NCI-H446 treated with DMSO at 0.1 percent for 48 hours (cell line): ENCODE data around the gene SBF2.
"Not testable (repeated sequence)": the region's sequence is repeated elsewhere in the genome, so short reads cannot be mapped to it uniquely, and the experiment has no call there.

Experiments
- DNase-seq: peaks from one replicate; lab custom pipeline; 2025; lab: John Stamatoyannopoulos, UW

SBF2 gene

DNA sequence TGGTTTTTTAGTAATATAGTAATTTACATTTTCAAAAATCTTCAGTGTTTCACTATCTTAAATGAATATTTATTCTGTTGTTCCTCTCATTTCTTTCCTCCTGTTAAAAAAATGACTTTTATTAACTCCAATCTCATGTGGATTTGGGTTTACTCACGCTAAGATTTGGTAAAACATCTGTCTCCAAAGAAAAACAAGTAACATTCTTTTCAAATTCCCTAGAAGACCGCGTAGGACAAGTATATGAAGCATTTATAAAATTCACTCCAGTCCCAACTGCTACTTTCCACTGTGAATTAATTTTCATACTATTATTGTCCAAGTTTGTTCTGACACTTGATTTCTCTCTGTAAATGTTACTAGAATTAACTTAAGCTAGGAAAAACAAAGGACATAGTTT lies 26.2 kb downstream of the SBF2 start:
- no peak for DNase-seq

DNA sequence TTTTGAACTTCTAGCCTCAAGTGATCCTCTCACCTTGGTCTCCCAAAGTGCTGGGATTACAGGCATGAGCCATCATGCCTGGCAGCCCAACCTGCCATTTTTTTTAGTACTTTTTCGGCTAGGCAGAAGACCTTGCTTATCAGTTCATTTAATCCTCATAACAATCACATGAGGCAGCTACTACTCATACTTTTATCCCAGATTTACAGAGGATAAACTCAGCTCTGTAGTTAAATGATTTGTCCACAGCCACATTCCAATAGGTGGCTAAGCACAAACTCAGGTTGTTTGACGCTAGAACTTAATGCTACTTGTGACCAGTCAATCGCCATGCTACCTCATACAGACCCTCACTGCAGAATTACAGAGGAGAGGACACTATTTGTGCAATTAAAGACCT lies 28.1 kb downstream of the SBF2 start:
- DNase-seq = no peak

DNA sequence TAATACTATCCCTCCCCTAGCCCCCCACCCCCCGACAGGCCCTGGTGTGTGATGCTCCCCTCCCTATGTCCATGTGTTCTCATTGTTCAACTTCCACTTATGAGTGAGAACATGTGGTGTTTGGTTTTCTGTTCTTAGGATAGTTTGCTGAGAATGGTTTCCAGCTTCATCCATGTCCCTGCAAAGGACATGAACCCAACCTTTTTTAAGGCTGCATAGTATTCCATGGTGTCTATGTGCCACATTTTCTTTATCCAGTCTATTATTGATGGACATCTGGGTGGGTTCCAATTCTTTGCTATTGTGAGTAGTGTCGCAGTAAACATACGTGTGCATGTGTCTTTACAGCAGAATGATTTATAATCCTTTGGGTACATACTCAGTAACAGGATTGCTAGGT lies 29.3 kb downstream of the SBF2 start:
- not testable (repeated sequence) for DNase-seq

DNA sequence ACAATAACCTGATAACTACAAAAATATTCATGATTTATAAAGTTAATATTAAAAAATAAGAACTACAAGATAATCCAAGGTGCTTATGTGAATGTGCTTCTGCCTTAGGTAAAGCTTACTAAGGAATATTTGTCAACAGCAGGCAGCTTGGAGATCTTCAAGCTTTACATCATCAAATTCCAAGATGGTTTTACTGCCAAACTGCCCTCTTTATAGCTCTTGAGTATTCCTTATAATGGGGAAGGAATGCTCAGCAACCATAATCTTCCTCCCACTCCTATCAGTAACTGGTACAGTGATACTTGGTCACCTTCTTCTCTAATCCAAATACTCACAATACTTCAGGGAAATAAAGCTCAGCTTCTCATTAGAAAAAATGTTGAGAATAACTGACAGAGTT lies 30.1 kb downstream of the SBF2 start:
- DNase-seq = no peak

GRCh38 chr11:10261821-10262220 lies 32.2 kb downstream of the SBF2 start:
- no peak for DNase-seq

GRCh38 chr11:10257478-10257877 lies 36.5 kb downstream of the SBF2 start:
- DNase-seq = no peak

DNA sequence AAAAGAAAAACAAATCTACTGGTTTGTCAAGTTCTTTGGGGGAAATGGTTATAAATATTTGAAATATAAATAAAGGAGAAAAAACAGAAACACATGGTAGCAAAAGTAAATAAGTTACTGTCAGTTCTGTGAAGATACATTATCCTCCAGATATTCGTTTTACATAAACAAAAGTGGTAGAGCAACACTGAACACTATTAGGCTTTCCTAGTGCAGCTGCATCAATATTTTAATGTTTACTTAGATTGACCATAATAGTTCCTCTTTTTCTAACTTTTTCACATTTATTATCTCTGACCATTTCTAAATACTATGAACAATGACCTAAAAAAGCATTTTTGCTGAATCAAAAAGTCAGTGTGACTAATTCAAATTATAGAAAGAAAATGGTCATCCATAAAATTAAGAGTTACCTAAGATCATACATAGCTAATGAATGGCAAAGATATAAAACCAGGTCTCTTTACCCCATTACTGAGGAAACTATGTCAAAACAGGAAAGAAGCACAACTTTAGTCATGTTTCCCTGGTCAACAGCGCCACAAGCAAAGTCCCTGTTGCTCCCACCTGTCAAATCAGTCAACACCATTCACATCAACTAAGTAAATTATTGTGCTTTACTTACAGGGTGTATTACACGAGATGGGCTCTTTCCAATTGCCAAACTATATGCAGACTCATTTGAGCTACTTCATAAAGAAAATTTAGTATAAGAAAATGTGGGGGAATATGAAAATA lies 38.5 kb downstream of the SBF2 start:
- no peak for DNase-seq

DNA sequence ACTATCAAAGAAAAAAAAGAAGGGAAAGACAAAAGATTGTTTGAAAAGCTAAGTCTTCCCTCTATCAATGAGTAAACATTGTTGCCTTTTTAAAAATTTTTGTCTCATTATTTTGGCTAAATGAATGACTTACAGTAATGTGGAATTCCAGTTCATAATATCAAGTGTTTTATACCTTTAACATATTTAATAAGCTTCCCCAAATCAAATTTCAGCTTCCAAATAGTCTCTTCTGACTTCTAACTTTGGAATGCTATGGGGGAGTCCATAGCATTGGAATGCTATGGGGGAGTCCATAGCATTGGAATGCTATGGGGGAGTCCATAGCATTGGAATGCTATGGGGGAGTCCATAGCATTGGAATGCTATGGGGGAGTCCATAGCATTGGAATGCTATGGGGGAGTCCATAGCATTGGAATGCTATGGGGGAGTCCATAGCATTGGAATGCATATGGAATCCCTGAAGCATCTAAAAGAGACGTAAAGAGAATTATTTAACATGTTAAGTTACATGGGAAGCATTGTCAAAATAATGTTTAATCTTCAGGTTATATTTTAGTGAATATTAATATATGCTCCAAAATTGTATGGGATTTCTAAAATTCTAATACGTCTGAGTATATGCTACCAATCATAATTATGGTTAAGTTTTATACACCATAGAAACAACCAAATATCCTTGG lies 44.4 kb downstream of the SBF2 start:
- not testable (repeated sequence) for DNase-seq

DNA sequence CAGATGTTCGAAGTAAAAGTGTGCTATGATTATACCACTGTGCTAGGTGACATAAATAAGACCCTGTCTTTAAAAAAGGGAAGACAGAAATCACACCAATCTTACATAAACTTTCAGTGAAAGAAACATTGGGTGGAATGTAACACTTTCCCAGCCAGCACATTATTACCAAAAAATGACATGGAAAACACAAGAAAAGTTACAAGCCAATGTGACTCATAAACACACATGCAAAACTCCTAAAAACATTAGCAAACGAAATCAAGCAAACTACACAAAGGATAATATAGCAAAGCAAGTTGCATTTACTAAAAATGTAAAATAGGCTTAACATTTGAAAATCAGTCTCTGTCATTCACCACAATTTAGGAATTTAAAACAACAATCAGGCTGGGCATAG lies 47.0 kb downstream of the SBF2 start:
- DNase-seq = no peak

DNA sequence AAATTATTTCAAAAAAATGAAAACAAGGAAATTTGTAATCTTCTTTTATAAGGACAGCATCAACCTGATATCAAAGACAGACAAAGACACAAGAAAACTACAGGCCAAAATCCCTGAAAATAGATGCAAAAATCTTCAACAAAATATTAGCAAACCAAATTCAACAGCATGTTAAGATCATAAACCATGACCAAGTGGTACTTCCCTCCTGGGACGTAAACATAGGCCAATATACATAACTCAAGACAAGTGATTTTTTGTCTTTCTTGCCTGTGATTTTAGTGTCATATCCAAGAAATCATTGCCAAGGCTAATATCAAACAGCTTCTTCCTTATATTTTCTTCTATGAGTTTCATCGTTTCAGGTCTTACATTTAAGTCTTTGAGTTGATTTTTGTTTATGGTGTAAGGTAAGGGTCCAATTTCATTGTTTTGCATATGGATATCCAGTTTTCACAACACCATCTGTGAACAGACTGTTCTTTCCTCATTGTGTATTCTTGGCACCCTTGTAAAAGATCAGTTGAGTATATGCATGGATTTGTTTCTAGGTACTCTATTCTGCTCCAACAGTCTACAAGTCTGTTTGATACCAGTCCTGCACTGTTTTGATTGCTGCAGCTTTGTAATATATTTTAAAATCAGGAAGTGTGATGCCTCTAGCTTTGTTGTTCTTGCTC lies 50.0 kb downstream of the SBF2 start:
- no peak for DNase-seq

DNA sequence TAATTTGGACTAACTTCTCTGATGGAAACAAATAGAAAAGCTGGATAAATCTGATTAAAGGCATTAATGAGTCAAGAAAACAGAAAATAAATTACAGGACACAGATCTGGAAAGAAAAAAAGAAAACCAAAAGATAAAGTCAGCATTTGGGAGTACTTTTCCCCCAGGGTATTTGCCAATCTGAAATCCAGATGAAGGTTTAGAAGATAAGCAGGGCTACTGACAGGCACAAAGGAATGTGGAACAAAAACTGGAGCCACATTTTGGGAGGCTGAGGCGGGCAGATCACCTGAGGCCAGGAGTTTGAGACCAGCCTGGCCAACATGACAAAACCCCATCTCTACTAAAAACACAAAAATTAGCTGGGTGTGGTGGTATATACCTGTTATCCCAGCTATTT lies 57.2 kb downstream of the SBF2 start:
- no peak for DNase-seq

DNA sequence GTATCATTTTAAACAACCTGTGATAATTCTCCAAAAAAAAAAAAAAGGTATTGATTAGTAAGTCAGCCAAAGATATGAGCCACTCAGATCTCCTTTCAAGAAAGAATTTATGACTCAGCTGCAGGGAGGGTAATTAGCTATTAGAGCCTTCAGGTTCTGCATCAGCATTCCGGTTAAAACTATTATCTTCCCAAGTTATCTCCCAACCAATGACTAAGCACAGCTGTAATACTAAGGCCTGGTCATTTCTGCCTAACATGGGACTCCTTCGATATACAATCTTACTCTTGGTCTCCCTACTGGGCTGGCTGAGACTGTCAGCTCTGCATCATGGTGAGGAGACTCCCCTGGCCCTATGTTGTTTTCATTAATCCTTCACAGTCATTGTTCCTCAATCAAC lies 60.4 kb downstream of the SBF2 start:
- DNase-seq = no peak

- DNase-seq = no peak
Observed at GRCh38 chr11:10232756-10233155, 61.3 kb downstream of the SBF2 start.

- DNase-seq = not testable (repeated sequence)
Observed at GRCh38 chr11:10231803-10232202, 62.2 kb downstream of the SBF2 start.

DNA sequence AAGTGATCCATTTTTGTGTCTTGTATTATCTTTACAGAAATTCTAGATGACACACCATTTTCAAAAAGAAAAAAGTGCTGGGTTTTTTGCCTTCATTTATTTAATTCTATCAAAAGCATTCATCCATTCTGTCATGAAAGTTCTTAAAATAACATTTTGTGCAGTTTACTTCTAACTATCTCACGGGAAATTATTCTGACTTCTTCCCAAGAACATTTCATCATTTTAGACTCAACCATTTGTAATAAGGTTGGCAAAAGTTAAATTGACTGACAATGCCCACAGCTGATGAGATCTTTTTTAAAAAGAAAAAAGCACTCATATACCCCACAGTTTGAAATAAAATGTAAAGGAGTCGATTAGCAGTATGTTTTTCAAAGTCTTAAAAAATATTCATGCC lies 68.5 kb downstream of the SBF2 start:
- DNase-seq = no peak

DNA sequence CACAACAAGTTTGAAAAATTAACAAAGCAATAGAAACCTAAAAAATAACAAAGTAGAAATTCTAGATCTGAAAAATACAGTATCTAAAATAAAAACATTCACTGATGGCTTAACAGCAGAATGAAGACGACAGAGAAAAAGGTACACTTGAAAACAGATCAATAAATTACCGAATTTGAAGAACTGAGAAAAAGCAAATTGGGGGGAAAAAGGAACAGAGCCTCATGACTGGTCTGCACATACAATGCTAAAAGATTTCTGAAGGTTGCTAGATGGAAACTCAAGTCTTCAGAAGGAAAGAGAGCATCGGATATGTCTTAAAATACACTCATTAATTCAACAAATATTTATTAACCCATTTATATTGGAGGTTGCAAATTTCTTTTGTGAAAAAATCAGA lies 71.6 kb downstream of the SBF2 start:
- DNase-seq = no peak

DNA sequence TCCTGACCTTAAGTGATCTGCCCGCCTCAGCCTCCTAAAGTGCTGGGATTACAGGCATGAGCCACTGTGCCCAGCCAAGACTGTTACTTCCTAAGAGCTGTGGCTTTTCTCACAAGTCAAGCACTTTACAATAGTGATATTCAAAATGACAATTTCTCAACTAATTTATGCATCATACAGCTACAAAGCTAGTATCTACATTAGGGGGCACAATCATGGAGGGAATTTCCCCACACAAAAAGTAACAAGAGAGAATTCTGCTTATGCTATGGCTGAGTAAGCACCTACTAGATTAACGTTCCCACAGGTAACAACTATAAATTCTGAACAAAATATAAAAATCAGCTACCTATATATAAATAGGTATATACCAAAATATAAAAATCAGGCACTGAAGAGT lies 72.7 kb downstream of the SBF2 start:
- no peak for DNase-seq

DNA sequence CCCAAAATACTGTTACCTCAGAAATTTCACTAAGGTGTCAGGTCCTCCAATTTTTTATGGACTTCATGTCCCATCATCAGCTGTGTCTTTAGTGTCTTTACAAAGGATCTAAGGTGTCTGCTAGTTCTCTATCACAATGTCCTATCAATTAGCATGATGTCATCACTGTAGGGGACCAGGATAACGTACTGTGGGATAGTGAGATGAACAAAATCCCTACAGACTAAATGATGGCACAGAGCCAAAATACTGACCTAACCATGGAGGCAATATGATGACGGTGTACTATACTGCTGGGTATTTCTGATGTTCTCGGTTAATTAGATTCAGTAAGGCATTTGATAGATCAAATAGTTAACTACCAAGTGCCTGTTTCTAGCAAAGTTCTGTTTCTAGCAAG lies 82.5 kb downstream of the SBF2 start:
- DNase-seq = no peak

- no peak for DNase-seq
Observed at GRCh38 chr11:10209326-10209725, 84.7 kb downstream of the SBF2 start.

GRCh38 chr11:10208131-10208575 lies 85.9 kb downstream of the SBF2 start:
- DNase-seq = peak; percentile 33

DNA sequence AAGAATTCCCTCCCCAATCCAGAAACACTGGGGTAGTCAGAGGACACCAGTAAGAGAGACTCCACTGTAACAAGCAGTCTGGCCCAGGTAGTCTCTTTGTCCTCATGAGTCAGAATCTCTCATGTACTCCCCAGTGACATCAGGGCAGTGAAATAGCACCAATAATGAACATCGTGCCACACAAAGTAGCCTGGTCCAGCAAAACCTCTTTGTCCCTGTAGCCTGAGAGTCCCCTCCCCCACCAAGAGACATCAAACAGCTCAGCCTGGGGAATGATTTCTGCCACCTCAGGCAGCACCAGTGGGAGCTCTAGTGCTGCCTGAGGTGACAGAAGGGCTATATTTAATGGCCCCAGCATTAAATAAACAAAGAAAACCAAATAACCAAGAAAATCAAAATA lies 88.1 kb downstream of the SBF2 start:
- DNase-seq = no peak

GRCh38 chr11:10204021-10204420 lies 90.0 kb downstream of the SBF2 start:
- no peak for DNase-seq

GRCh38 chr11:10201343-10201742 lies 92.7 kb downstream of the SBF2 start:
- DNase-seq = no peak
